ENCODE results near the gene MATR3.

The MATR3 gene

DNA sequence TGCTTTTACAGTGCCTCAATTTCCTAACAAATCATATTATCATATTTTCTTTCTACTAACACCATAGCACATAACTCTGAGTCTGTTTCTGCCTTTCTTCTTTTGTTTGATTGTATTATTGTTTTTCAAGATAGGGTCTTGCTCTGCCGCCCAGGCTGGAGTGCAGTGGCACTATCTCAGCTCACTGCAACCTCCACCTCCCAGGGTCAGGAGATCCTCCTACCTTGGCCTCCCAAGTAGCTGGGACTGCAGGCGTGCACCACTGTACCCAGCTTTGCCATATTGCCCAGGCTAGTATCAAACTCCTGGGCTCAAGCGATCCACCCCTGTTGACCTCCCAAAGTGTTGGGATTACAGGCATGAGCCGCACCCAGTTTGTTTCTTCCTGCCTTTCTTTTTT lies 66.8 kb downstream of the MATR3 start:
- no peak for DNase-seq

DNA sequence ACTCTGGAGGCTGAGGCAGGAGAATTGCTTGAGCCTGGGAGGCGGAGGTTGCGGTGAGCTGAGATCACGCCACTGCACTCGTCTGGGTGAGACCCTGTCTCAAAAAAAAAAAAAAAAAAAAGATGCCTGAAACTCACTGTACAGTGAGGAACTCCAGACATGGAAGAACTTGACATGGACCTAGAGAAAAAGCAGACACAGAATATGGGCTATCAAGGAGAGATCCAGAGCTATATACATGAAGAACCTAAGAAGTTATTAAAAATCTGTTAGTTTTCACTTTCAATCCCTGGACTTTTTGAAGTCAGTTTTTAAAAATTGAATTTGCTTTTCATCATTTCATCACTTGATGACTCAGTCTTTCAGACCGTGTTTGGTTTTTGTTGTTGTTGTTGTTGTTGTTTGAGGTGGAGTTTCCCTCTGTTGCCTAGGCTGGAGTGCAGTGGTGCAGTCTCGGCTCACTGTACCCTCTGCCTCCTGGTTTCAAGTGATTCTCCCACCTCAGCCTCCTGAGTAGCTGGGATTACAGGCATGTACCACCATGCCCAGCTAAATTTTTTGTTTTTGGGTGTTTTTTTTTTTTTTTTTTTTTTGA lies 68.4 kb downstream of the MATR3 start:
- DNase-seq: no peak

DNA sequence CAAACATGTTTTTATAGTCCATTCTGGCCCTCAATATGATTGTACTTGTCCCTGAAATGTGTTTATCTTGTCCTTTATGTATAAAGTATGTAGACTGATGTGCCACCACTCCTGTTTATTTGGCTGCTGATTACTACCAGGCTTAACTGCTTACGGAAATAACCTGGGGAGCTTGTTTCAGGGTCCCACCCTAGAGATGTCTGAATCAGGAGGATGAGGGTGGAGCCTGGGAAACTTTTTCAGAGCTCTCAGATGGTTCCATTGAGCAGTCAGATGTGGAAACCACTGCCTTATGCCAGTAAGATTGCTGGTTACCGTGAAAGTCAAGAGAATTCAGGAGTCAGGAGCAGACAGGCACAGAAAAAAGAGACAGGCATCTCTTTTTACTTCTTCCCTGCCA lies 70.4 kb downstream of the MATR3 start:
- DNase-seq: no peak

DNA sequence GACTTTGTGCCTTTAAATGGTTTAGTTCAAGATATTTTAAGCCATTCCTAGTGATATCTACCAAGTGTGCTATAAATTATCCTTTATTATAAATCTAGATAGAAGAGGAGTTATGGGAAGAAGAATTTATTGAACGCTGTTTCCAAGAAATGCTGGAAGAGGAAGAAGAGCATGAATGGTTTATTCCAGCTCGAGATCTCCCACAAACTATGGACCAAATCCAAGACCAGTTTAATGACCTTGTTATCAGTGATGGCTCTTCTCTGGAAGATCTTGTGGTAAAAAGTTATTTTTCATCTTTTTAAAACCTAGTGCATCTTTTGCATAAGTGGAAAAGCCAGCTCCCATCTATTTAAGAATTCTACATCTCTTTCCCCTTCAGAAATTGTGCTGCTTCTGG lies 70.9 kb downstream of the MATR3 start:
- DNase-seq: no peak

DNA sequence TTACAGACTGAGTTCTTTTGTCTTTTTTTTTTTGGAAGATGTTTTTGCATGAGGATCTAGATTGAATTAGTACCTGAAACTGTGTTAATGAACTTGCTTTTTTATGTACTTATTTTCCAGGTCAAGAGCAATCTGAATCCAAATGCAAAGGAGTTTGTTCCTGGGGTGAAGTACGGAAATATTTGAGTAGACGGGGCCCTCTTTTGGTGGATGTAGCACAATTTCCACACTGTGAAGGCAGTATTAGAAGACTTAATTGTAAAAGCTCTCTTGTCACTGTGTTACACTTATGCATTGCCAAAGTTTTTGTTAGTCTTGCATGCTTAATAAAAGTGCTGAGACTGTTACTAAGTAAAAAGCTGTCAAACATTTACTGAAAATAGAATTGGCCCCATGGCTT lies 75.1 kb downstream of the MATR3 start:
- no peak for DNase-seq

DNA sequence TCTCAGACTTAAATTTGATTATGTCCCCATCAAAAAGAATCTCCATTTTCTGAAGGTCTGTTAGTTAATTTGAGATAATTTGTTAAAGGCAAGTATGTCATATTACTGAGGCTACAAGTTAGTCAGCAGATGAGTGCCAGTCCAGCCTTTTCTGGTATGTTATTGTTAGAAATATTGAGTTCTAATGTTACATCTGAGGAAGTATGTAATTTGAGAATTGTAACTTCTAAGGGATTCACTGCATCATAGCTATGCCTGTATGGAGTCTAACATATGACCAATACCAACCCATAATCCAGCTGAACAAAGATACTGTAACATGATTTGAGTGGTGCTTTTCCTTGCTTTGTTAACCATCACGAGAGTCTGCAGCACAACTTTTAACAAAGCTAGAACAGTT lies 75.6 kb downstream of the MATR3 start:
- no peak for DNase-seq

DNA sequence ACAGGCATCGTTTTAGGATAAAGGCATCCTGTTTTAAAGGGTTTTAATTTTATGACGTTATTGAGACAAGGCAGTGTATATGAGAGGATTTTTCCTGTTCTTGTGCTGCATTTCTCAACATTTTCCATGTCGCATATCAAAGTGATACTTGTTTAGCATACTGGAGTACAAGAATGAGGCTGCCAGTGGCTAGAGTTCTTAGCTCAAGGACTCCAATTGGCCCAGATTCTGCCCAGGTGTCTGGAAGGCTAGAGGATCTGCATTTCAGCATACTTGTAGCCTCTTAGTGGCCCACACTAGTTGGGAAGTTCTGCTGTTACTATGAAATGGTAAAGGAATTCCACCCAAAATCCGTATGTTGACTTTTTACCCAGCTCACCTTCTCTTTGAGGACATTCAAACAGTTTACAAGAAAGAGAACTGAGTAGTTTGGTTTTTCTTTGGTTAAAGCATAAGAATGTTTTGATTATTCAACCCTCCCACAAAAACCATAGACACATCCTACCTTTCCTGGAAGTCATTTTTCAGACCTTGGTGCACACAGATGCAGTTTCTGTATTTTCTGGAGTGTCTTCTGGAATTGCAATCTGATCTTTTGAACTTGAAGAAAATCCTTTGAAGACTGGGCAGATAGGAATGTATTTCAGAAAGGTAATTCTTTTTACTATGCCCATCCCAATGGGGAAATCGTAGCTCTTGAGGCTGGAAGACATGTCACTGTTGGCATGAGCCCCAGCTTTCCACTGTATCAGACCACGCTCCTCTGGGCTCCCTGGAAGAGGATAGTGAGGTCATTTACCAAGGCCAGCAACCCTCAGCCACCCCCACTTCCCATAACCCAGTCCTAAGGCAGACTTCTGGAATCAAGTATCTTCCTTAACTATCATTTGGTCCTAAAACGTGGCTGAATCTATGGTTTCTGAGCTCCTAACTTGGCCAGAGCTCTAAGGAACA lies 78.2 kb downstream of the MATR3 start:
- no peak for DNase-seq

DNA sequence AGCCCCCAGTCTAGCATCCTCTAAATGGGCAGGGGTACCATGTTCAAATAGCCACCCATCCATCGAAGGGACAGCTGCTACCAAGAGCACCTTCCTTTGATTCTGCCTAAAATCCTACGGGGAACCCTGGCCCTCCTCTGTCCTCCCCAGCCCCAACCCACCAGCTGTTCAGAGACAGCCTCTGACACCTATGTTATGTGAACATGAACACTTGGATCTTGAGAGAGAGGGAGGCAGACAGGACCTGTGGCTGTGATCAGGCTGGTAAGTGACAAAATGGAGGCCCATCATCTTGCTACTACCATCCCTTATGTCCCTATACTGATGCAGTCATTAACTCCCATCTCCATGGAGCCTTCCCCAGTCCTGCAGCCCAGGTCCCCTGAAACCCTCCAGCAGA lies 81.4 kb downstream of the MATR3 start:
- no peak for DNase-seq

DNA sequence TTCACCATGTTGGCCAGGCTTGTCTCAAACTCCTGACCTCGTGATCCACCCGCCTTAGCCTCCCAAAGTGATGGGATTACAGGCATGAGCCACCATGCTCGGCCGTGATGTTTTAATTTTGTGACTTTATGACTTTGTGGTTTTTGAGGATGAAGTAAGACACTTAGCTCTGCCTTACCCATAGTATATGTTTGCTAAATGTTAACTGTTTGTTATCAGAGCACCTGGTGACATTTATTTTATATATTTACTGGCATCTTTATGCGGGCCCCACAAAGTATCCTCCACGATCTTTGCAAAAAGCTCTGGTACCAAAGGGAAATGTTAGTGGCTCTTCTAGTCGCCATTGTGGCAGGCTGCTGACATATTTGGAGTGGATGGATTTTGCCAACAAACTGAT lies 82.8 kb downstream of the MATR3 start:
- no peak for DNase-seq

DNA sequence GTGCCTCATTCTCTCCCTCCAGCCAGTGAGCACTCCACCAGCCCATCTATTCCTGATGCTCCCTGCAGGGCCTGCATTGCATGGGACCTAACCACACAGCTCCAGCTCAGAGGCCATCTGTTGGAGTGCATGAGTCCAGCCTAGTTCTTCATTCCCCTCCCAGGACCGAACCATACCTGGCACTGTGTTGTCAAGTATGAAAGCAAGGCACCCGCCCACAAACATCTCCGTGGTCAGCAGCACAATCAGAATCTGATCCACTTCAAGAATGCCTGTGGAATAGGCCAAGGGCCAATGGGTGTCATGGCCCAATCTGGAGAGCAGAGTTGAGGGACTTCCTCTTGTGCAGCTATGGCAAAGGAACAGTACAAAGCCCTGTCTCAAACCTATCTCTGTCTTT lies 83.7 kb downstream of the MATR3 start:
- DNase-seq: no peak

DNA sequence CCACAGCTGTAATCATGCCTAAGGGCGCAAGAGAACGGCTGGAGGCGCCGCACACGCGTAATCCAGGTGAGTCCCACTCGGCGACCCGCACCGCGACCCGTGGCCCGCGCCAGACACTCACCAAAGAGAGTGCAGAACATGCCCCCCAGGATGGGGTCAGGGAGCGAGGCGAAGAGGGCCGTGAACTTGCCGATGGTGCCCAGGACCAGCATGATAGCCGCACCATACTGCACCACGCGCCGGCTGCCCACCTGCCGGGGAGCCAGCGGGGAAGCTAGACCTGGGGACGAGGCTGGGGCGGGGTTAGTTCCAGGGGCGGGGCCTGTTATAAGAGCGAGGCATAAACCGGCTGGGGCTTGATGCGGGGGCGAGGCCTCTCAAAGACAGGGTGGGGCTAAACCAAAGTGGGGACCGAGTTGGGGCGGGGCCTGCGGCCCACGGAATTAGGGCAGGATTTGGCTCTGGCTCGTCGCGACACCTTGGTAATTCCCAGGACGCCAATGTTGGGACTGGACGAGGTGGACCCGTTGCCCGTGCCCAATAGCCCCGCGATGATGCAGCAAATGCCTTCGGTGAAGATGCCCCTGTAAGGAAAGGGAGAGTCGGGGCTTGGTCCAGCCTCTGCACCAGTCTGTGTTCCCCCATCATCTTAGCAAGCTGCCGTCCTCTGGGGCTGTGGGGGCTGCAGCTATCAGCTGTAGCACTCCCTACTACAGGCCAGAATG lies 84.7 kb downstream of the MATR3 start:
- no peak for DNase-seq

DNA sequence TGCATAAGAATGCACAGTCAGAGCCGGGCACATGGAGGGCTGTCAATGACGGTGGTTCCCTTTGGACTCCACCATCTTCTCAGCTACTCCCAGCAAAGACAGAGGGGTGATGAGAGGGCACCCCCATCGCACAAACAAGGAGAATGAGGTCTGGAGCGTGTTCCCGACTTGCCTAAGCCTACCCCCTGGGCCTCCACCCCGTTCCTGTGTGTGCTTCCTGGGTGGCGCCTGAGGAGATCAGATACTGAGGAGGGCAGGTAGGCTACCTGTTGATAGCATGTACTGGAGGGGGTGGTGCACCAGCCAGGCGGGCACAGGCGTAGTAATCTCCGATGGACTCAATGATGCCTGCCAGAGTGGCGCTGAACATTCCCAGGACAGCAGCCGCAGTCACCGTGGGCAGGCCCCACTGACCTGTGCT lies 85.4 kb downstream of the MATR3 start:
- no peak for DNase-seq

DNA sequence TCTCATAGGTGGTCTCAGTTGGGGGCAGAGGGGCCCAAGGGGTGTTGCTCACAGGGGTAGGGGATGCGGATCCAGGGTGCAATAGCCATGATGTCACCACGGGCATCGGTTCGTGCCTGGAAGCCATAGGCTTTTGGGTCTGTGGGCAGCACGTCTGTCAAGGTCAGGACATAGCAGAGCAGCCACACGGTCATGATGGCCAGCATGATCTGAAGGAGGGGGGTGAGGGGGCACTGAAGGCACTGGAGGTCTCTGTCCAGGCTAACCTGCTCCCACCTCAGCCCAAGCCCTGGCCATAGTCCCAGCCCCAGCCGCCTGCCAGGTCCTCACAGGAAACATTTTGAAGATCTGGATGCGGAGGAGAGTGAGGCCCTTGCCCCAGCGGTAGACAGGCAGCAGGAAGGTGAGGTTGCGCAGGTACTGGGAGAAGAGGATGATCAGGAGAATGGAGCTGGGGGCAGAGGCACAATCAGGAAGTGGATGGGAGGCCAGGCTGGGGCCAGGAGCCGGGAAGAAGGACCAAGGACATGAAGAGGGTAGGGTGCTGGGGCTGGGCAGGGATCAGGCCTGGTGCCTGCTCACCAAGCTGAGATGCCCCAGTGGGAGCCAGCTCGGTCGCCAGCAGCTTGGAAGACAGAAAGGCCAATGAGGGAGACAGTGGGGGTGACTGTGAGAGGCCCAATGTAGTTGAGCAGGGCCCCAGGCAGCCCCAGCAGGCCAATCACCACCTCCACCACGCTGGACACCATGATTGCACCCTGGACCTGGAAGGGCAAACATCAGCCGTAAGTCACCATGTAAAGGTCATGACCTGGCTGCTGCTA lies 86.3 kb downstream of the MATR3 start:
- no peak for DNase-seq
